Measurements from ENCODE around the gene F10. TPM values are rescaled to one million over a fixed set of nuclear protein-coding genes. Genes with fewer than 3 reads are reported as not detected.

Gene F10
- total and polyA plus RNA-seq, 2 of the 13 experiments (the other 11 are each of a cell fraction or from before 2014, with no cell fraction given): 58.4 to 237 TPM

DNA sequence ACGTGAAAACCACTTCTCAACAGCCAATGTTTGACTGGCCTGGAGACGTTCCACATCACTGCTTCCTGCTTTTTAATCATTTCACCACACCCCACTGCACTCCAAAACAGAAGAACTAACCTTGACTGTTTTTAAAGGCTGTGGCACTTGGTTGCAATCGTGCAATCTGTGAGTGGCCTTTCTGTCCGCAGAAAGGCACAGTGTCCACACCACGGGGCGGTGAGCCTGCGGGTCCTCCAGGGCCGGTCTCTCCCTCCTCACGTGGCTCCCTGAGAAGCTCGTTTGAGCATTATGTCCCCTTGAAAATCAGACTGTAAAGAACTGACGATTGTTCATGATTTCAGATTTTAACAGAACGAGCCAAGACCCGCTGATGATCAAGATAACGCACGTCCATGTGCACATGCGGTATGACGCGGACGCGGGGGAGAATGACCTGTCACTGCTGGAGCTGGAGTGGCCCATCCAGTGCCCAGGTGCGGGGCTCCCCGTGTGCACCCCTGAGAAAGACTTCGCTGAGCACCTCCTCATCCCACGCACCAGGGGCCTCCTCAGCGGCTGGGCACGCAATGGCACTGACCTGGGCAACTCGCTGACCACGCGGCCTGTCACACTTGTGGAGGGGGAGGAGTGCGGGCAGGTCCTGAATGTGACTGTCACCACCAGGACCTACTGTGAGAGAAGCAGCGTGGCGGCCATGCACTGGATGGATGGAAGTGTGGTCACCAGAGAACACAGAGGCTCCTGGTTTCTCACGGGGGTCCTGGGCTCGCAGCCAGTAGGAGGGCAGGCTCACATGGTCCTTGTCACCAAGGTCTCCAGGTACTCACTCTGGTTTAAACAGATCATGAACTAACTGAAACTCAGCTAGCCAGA lies 48.9 kb downstream of the F10 start:
- no TSS peak for BruUV-seq (replicated peaks)
- no peak for FAIRE-seq
- no peak for ATAC-seq
- Histone ChIP-seq H3K9ac (ENCODE audit: insufficient read depth, low read depth, low read length) (no peak overlapping the region), H4K20me1 (ENCODE audit: insufficient read depth, low read length) (no peaks in the 10 kb centered on the region), H3K79me2 (ENCODE audit: insufficient read depth, low read length) (no peaks in the 10 kb centered on the region), H3K4me1 (ENCODE audit: insufficient read depth, low read length) (peaks cover 39% of the 10 kb centered on the region), H3K27me3 (ENCODE audit: control insufficient read depth in 1 of 2, insufficient read depth in 2 of 2, low read length in 2 of 2) (no peaks in the 10 kb centered on the region), H2AFZ (ENCODE audit: low read length) (no peak overlapping the region), H3K36me3 (replicated peaks in 1 of 2; ENCODE audit: control insufficient read depth in 1 of 2, insufficient read depth in 2 of 2, low read length in 2 of 2) (peaks cover 0 to 35% of the 10 kb centered on the region in 2 experiments; a peak in 4 of 5 replicates), H3K4me3 (replicated peaks in 1 of 3; ENCODE audit: insufficient read depth in 1 of 3, low read depth in 2 of 3, low read length in 3 of 3) (no peak overlapping the region), H3K4me2 (ENCODE audit: low read depth, low read length) (no peak overlapping the region), H3K27ac (ENCODE audit: extremely low read length, insufficient read depth, low read length) (no peak overlapping the region), H3K9me3 (ENCODE audit: low read length) (no peaks in the 10 kb centered on the region)
- ChIA-PET CTCF (ENCODE audit: low intra/inter-chr PET ratio, low total read pairs) (no interaction called here), POLR2A (interaction anchor here (1.1 to 2.3 kb wide), 3 partner anchors 12 to 38 kb away, joined by 3 to 13 read pairs (median 10); partner anchors contain the start of genes CUL4A and PCID2)
- TF ChIP-seq FOXA1 (IDR thresholded peaks at IDR 0.05): no peak
- TF ChIP-seq FOXA1 (CRISPR knock-in tag; IDR thresholded peaks at IDR 0.05): no peak
- peak; percentile 56 for TF ChIP-seq AGO2 (optimal IDR thresholded peaks at IDR 0.05; ENCODE audit: low read depth, low read length)
- no peak for DNase-seq (ENCODE audit: low spot score)
- in situ Hi-C loops (cut with HindIII; ENCODE audit: extremely low pct_ligation_motif_present, low pct_unique_long_range_greater_than_20kb) (no loop called here), intact Hi-C loops (cut with micrococcal nuclease; ENCODE audit: unreplicated experiment) (no loop called here)
- 96% methylated on average over 24 of the region's 34 CpGs for WGBS (ENCODE audit: low lambda C conversion rate)

DNA sequence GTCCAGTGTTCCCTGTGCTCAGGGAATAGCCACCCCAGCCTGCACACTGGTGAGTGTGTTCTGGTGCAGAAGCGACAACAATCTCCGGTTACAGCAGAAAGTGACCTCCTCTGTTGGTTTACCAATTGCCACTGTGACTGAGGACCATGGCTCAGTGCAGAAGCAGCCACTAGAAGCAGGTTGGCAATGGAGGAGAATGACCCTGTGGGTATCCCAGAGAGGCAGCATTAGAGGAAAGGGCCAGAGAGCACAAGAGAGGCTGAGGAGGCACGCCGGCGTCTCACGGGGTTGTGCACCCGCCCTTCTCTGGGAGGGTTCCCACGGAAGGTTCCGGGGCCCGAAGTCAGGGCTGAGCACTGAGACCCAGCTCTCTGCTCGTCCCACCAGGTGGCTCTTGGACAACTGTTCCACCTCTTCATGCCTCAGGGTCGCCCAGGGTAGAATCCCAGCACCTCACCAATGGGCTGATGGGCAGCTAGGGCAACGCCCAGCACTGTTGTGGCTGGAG lies 49.9 kb downstream of the F10 start:
- in situ Hi-C loops (cut with HindIII; ENCODE audit: extremely low pct_ligation_motif_present, low pct_unique_long_range_greater_than_20kb) (no loop called here), intact Hi-C loops (cut with micrococcal nuclease; ENCODE audit: unreplicated experiment) (no loop called here)
- no peak for DNase-seq (ENCODE audit: low spot score)
- TF ChIP-seq, protein P1, sequence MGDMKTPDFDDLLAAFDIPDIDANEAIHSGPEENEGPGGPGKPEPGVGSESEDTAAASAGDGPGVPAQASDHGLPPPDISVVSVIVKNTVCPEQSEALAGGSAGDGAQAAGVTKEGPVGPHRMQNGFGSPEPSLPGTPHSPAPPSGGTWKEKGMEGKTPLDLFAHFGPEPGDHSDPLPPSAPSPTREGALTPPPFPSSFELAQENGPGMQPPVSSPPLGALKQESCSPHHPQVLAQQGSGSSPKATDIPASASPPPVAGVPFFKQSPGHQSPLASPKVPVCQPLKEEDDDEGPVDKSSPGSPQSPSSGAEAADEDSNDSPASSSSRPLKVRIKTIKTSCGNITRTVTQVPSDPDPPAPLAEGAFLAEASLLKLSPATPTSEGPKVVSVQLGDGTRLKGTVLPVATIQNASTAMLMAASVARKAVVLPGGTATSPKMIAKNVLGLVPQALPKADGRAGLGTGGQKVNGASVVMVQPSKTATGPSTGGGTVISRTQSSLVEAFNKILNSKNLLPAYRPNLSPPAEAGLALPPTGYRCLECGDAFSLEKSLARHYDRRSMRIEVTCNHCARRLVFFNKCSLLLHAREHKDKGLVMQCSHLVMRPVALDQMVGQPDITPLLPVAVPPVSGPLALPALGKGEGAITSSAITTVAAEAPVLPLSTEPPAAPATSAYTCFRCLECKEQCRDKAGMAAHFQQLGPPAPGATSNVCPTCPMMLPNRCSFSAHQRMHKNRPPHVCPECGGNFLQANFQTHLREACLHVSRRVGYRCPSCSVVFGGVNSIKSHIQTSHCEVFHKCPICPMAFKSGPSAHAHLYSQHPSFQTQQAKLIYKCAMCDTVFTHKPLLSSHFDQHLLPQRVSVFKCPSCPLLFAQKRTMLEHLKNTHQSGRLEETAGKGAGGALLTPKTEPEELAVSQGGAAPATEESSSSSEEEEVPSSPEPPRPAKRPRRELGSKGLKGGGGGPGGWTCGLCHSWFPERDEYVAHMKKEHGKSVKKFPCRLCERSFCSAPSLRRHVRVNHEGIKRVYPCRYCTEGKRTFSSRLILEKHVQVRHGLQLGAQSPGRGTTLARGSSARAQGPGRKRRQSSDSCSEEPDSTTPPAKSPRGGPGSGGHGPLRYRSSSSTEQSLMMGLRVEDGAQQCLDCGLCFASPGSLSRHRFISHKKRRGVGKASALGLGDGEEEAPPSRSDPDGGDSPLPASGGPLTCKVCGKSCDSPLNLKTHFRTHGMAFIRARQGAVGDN (CRISPR knock-in tag; IDR thresholded peaks at IDR 0.05): peak; percentile 29; the same call in 1 of the 2 replicates
- TF ChIP-seq NFIC (IDR thresholded peaks at IDR 0.05; ENCODE audit: low read length): no peak
- peak; percentile 35 for TF ChIP-seq AGO2 (optimal IDR thresholded peaks at IDR 0.05; ENCODE audit: low read depth, low read length)
- Histone ChIP-seq H3K27ac (ENCODE audit: extremely low read length, insufficient read depth, low read length) (no peak overlapping the region), H3K4me3 (replicated peaks in 1 of 3; ENCODE audit: insufficient read depth in 1 of 3, low read depth in 2 of 3, low read length in 3 of 3) (no peak overlapping the region), H2AFZ (ENCODE audit: low read length) (no peak overlapping the region), H3K79me2 (ENCODE audit: insufficient read depth, low read length) (no peaks in the 10 kb centered on the region), H3K9me3 (ENCODE audit: low read length) (no peaks in the 10 kb centered on the region), H3K9ac (ENCODE audit: insufficient read depth, low read depth, low read length) (no peak overlapping the region), H4K20me1 (ENCODE audit: insufficient read depth, low read length) (no peaks in the 10 kb centered on the region), H3K27me3 (ENCODE audit: control insufficient read depth in 1 of 2, insufficient read depth in 2 of 2, low read length in 2 of 2) (no peaks in the 10 kb centered on the region), H3K4me2 (ENCODE audit: low read depth, low read length) (no peak overlapping the region), H3K4me1 (ENCODE audit: insufficient read depth, low read length) (peaks cover 39% of the 10 kb centered on the region), H3K36me3 (replicated peaks in 1 of 2; ENCODE audit: control insufficient read depth in 1 of 2, insufficient read depth in 2 of 2, low read length in 2 of 2) (peaks cover 3 to 39% of the 10 kb centered on the region in 2 experiments)
- ATAC-seq: no peak
- no TSS peak for BruUV-seq (replicated peaks)
- POLR2A ChIA-PET: interaction anchor here (1.1 kb wide), 1 partner anchor 11 kb away, joined by 3 read pairs; no protein-coding TSS in a partner anchor
- CTCF ChIA-PET (ENCODE audit: low intra/inter-chr PET ratio, low total read pairs): no interaction called here
- 100% methylated on average over 2 of the region's 13 CpGs for WGBS (ENCODE audit: low lambda C conversion rate)
- no peak for FAIRE-seq
